Stimulated activated CD4-positive, alpha-beta T cell treated with anti-CD3 and anti-CD28 coated beads, Interleukin-15, amount 100 ng/mL, for 48 hours (primary cell): Measurements from ENCODE around the gene ZNF407.
"Not testable (repeated sequence)": the region's sequence is repeated elsewhere in the genome, so short reads cannot be mapped to it uniquely, and the experiment has no call there.

Experiments
- DNase-seq, 2 donors: peaks; one replicate each; pipeline ENCODE4 v3.0.0-alpha.2; 2020; ENCODE audit warnings: low read depth in 2 of 2

The ZNF407 gene, protein sequence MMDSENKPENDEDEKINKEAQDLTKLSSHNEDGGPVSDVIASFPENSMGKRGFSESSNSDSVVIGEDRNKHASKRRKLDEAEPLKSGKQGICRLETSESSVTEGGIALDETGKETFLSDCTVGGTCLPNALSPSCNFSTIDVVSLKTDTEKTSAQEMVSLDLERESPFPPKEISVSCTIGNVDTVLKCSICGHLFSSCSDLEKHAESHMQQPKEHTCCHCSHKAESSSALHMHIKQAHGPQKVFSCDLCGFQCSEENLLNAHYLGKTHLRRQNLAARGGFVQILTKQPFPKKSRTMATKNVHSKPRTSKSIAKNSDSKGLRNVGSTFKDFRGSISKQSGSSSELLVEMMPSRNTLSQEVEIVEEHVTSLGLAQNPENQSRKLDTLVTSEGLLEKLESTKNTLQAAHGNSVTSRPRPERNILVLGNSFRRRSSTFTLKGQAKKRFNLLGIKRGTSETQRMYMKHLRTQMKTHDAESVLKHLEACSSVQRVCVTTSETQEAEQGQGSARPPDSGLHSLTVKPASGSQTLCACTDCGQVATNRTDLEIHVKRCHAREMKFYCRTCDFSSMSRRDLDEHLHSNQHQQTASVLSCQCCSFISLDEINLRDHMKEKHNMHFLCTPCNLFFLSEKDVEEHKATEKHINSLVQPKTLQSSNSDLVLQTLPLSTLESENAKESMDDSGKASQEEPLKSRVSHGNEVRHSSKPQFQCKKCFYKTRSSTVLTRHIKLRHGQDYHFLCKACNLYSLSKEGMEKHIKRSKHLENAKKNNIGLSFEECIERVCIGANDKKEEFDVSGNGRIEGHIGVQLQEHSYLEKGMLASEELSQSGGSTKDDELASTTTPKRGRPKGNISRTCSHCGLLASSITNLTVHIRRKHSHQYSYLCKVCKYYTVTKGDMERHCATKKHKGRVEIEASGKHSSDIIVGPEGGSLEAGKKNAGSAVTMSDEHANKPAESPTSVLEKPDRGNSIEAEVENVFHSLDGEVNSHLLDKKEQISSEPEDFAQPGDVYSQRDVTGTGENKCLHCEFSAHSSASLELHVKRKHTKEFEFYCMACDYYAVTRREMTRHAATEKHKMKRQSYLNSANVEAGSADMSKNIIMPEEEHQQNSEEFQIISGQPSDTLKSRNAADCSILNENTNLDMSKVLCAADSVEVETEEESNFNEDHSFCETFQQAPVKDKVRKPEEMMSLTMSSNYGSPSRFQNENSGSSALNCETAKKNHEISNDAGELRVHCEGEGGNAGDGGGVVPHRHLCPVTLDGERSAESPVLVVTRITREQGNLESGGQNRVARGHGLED (N-terminal part only)

DNA sequence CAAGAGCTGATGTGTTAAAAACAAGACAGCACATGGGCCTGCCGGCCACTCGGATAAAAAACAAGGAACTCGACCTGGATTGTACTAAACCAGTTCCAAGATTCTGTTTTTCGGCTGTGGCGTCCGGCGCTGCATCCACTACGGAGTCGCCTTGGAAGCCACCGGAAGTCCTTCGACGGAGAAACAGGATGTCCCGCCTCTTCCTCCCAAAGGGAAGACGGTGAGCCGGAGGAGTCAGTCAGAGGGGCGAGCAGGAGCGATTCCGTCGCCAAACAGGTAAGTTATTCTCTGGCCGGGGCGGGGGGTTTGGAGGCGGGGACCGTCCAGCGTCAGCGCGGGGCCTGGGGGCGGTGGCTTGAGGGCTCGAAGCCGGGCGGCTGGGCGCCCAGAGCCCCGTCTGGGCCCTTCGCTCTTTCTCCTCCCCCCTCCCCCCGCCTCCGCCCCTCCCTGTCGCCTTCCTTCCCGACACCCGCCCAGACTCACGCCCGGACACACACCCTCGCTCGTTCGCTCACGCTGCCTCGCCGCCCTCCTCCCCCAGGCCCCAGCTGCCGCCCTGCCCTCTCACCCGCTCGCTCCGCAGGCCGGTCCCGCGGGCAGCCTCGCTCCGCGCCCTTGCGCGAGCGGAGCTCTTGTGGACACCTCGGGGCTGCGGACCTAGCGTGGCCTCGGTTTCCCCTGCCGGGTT is at the start of gene ZNF407:
Gene ZNF407, plus strand, starts transcription at position 209 of the 688 bp plus-strand sequence. CDS start 33,150 bp downstream, outside the sequence.
- peak; percentile 77 to 79 for DNase-seq

DNA sequence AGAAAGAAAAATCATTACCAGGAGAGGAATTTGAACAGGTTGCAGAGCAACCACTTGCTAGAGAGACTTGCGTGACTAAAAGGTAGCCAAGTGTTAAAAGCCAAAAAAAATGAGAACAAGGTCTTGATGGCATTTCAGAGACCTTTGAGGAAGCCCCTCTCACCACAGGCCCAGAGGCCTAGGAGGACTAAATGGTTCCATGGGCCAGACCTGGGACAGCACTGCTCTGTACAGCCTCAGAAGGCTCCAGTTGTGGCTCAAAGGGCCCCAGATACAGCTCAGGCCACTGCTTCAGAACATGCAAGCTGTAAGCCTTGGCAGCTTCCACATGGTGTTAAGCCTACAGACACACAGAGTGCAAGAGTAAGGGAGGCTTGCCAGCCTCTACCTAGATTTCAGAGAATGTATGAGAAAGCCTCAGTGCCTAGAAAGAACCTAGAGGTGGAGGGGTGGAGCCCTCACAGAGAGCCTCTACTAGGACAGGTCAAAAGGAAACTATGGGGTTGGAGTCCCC is 48.0 kb upstream of the ZNF407 start:
- no peak for DNase-seq

DNA sequence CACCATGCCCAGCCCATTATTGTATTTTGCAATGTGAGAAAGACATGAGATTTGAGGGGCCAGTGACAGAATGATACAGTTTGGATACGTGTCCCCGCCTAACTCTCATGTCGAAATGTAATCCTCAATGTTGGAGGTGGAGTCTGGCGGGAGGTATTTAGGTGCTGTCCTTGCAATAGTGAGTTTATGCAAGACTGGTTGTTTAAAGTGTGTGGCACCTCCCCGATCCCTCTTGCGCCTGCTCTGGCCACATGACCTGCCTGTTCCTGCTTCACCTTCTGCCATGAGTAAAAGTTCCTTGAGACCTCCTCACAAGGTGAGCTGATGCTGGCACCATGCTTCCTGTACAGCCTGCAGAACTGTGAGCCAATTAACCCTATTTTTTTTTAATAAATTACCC is 46.8 kb upstream of the ZNF407 start:
- DNase-seq = no peak

DNA sequence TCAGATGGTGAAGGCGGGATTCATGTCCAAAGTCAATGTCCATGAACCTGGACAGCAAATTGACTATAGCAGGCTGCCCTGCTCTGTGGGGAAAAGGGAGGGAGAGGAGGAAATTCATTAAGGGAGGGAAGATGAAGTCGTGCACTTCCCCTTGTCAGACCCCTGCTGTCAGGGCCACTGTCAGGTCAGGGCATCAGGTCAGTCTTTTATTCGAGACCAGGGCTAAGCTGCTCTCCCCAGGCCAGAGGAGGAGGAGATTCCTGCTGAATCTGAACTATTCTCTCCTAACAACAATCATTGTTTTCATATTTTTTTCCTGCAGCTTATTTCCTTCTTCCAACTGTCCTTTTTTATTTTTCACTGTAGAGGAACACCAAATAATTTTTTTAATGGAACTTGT is 46.2 kb upstream of the ZNF407 start:
- DNase-seq = no peak

DNA sequence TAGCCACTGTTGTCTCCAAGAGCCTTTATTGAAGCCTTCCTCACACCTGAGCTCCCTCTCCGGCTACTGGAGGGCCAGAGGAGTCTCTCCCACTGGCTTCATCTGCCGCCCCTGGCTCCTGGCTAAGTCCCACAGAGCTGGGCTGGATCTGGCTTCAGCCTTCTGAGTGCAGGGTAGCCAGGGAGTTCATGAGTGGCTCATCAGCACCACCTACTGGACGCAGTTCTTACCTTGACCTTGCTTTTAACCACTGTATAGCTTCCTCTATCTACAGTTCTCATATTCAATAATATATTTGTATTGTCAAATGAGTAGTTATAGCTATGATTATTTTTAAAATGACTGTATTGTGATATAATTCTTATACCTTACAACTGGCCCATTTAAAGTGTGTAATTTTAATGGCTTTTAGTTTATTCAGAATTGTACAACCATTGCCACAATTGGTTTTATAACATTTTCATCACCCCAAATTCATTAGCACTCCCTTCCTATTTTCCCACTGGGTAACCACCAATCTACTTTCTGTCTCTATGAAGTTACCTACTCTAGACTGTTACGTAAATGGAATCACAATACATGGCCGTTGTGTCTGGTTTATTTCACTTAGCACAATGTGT is 45.6 kb upstream of the ZNF407 start:
- peak; percentile 68 to 69 for DNase-seq

DNA sequence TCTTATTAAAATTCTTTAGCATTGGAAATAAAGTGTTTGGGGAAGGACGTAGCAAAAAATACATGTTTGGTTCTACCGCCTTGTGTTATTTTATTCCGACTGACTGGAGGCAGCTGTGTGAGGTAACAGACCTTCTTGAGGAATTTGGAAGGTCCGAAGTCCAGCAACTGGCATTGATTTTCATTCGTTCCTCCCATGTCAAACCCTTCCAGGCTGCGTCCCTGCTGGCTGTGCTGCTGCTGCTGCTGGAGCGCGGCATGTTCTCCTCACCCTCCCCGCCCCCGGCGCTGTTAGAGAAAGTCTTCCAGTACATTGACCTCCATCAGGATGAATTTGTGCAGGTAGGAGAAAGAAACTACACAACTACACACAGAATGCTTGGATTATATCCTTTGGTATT is 41.5 kb upstream of the ZNF407 start:
- no peak for DNase-seq

DNA sequence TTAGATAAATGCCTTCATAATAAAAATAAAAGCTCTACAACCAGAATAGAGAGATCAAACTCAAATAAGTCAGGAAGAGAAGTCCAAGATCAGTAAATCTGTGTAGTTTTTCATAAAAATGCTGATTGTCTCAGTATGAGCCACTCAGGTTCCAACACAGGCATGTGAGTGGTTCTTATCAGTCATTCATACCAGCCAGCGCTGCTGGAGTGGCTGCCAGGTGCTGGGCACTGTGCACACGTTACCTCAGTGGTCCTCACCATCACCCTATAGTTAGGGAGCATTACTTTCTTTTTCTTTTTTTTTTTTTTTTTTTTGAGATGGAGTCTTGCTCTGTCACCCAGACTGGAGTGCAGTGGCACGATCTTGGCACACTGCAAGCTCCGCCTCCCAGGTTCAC is 39.6 kb upstream of the ZNF407 start:
- DNase-seq = no peak

DNA sequence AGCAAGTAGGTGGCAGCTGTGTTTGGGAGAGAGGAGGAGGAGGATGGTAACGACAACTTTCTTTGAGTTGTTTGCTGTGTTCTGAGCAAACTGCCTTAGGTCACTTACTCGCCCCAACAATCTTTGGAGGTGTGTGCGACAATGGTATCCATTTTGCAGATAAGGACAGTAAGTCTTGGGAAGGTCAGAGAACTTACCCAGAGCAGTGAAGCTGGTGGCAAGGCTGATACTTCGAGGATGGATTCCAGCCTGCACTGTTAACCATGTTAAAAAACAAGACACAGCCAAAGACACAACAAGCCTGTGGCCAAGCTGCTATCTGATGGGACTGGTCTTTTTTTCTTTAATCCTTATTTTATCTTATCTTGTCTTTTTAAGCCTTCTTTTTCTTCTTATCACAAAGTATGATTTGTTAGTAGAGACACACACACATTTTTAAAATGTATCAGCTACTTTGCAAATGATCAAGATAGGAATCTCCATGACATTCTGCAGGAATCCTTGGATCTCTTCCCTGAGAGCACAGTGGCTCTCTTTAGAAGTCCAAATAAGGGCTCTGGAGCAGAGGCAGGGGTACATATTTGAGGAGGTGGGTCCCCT is 35.4 kb upstream of the ZNF407 start:
- no peak for DNase-seq

DNA sequence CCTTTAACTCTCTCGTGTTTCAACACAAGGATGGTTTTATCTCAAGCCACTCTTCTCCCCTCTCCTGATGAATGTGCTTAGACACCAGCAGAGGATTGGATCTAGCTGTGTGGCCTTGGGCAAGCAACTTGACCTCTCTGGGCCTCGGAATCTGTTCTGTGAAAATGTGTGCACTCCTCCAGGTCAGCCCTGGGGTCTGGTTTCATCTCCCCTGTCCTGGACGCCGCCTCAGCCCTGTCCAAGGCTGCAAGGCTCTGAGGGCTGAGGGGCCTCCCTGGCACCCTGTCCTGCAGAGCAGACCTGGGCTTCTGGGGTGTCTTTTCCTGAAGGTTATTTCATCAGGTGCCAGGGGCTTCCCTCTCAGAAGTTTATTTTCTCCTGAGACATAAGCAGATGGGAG is 34.9 kb upstream of the ZNF407 start:
- DNase-seq = no peak

DNA sequence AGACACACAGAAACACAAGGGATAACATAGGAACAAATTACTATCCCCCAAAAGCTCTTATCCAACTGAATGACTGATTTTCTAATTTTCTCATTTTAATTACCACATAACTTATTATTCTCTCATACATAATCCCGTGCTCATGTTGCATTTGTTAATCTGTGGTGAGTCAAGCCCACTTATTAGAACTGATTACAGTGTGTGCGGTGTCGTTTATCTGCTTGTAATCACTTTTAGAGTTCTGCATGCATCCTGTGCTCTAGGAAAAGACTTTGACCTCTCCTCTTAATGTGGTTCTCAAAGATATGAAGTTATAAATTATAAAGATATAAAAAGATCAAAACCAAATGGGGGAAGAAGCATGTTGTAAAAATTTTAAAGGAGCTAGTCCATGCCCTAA is 33.7 kb upstream of the ZNF407 start:
- DNase-seq = no peak

DNA sequence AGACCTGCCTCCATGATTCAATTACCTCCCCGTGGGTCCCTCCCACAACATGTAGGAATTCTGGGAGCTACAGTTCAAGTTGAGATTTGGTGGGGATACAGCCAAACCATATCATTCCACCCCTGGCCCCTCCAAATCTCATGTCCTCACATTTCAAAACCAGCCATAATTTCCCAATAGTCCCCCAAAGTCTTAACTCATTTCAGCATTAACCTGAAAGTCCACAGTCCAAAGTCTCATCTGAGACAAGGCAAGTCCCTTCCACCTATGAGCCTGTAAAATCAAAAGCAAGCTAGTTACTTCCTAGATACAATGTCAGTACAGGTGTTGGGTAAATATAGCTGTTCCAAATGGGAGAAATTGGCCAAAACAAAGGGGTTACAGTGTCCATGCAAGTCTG is 32.5 kb upstream of the ZNF407 start:
- not testable (repeated sequence) for DNase-seq

DNA sequence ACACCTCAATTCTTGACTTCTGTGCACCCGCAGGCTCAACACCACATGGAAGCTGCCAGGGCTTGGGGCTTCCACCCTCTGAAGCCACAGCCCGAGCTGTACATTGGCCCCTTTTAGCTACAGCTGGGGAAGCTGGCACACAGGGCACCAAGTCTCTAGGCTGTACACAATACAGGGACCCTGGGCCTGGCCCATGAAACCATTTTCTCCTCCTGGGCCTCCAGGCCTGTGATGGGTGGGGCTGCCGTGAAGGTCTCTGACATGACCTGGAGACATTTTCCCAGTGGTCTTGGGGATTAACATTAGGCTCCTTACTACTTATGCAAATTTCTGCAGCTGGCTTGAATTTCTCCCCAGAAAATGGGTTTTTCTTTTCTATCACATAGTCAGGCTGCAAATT is 31.7 kb upstream of the ZNF407 start:
- not testable (repeated sequence) for DNase-seq

DNA sequence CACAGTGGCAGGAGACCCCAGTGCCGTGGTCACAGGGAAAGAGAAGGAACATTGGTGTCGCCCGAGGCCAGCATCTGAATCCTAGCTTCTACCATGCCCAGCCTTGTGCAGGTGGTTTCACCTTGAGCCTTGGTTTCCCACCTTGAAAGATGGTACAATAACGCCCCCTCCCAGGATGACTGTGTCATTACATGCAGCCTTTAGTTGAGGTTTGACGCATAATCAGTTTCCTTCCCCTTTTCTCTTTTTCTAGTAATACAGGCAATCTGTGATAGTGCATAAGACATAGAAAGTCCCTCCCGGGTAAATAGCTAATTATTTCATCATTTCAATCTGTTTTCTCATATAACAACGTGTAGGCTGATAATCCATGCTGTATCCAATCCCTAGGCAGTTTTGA is 29.8 kb upstream of the ZNF407 start:
- peak in 1 of 2 donors; percentile 1 for DNase-seq

DNA sequence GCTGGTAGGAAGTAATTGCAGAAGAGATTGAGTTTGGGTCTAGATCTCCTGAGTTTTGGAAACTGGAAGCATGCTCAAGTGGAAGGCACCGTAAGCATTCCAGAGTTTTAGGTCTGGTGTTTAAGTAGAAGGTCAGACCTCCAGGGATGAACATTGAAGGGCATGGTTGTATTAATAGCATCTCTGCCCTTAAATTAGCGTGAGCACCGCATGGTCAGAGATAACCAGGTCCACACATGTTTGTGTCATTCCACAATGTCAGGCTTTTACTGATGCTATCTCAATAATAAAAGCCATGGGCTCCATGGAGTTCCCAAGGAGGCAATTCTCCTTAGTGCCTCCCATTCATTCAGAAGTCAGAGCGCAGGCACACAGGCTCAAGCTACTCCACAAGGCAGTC is 28.3 kb upstream of the ZNF407 start:
- DNase-seq = no peak

DNA sequence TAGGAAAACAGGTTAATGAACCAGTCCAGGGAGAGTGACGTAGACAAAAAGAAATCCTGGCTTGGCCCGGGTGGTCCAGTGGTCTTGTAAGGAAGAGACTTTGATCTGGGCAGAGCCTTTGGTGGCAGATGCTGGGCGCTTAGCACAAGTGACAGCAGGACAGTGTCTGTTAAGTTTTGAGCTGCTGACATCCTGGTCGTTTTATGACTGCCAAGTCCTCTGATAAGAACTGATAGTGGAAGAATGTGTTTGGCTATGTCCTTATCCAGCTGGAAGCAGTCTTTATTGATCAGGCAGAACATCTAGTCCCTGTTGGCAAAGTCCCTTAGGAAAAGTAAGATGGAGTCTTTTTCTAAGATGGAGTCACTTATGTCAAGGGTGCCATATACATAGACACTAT is 27.4 kb upstream of the ZNF407 start:
- no peak for DNase-seq

DNA sequence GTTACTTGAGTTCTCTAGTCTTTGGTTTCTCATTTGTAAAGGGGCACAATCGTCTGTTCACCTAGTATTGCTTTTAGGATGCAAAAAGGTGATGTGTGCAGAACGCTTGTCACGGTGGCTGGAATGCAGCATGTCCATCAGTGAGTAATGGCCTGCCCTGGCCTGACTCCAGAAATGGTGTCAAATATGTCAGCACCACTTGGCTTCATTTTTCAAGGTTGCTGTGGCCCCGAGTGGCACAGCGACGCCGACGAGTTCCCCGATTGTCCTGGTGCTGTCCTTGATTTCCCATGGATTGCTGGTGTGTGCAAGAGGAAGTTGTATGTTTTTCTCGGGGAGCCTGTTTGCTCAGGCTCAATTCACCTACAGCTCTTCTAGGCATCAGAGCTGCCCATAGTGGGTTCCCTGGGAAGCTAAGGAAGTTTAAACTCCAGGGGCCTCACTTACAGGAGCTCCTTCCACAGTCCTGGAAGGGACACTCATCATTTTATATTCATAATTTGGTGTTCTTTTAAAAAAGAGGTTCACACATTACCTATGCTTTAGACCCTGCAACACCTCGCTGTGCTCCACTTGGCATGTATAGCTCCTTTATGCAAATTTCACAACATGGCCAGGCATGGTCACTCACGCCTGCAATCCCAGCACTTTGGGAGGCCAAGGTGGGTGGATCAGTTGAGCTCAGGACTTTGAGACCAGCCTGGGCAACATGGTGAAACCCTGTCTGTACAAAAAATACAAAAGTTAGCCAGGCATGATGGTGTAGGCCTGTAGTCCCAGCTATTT is 25.6 kb upstream of the ZNF407 start:
- no peak for DNase-seq

DNA sequence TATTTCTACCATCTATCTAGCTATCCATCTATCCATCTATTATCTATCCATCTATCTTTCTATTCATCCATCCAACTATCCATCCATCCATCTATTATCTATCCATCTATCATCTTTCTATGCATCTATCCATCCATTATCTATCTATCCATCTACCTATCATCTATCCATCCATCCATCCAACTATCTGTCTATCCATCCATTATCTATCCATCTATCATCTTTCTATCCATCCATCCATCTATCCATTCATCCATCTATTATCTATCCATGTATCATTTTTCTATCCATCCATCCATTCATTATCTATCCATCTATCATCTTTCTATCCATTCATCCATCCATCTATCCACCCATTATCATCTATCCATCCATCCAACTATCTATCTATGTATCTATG is 24.6 kb upstream of the ZNF407 start:
- no peak for DNase-seq

DNA sequence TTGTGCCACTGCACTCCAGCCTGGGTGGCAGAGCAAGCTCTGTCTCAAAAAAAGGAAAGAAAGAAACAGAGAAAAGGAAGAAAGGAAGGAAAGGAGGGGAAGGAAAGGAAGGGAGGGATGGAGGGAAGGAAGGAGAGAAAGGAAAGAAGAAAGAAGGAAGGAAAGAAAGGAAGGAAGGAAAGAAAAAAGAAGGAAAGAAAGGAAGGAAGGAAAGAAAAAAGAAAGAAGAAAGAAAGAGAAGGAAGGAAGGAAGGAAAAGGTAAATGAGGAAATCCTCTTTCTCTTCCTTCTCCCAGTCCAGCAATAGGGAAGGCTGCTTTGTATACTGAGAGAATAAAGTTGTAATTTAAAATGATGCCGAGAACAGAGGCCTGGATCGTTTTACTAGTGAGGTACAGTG is 22.8 kb upstream of the ZNF407 start:
- no peak for DNase-seq

DNA sequence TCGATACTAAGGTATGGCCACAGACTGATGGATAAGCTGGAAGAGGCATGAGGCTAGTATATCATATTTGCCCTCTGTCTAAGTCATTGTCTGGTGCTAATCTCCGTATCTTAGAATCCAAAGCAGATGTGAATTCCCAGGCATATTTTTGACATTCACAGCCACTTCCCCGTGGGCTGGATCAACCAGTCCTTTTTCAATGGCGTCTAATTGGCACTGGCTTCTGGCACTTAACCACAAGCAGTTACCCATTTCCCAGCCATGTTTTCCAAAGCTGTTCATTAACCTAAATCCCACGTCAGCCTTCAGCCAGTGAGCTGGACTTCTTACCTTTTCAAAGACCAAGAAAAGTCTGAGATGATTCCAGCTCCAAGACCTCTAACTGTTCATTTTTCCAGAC is 20.7 kb upstream of the ZNF407 start:
- DNase-seq = no peak
